Mesothelial cell of epicardium (in vitro differentiated cells): ENCODE results near the gene HLA-E. TPM values are rescaled to one million over a fixed set of nuclear protein-coding genes. Genes with fewer than 3 reads are reported as not detected.
"Not testable (repeated sequence)": the region's sequence is repeated elsewhere in the genome, so short reads cannot be mapped to it uniquely, and the experiment has no call there.

ENCODE experiments used
- DNase-seq, 2 experiments: peaks; one replicate each; pipeline ENCODE4 v3.0.0; 2021; ENCODE audit warnings: low spot score in 2 of 2; ENCODE audit not compliant: unreplicated experiment in 2 of 2
- H3K27ac Mint-ChIP-seq: 2 replicates; pipeline ENCODE4 v1.8.0; 2021; ENCODE audit warnings: mixed read lengths
- H3K27me3 Mint-ChIP-seq: 2 replicates; pipeline ENCODE4 v1.8.0; 2021; ENCODE audit warnings: low read depth, mixed read lengths
- H3K36me3 Mint-ChIP-seq: 2 replicates; pipeline ENCODE4 v1.8.0; 2021; ENCODE audit warnings: mixed read lengths
- H3K4me1 Mint-ChIP-seq: 2 replicates; pipeline ENCODE4 v1.8.0; 2021; ENCODE audit warnings: mixed read lengths
- H3K4me3 Mint-ChIP-seq: 2 replicates; pipeline ENCODE4 v1.8.0; 2021; ENCODE audit warnings: mild to moderate bottlenecking, moderate library complexity, mixed read lengths
- H3K9me3 Mint-ChIP-seq: 2 replicates; pipeline ENCODE4 v1.8.0; 2021; ENCODE audit warnings: mixed read lengths
- CTCF ChIP-seq: fragments of 200-600 bp; sonication (generic); IDR thresholded peaks from one replicate; pipeline ENCODE4 v1.5.0; 2021; ENCODE audit warnings: antibody characterized with exemption; ENCODE audit not compliant: unreplicated experiment
- total RNA-seq: library from RNA; stranded (reverse); gene quantifications from 3 replicates; pipeline ENCODE4 v1.2.1, GENCODE V29; 2021

The HLA-E gene
- total RNA-seq, 1 donor from 2014 or later: 59.5 TPM

- no peak overlapping the region for H3K27ac Mint-ChIP-seq
- no peak for TF ChIP-seq CTCF
- peaks cover 8% of the 10 kb centered on the region for H3K36me3 Mint-ChIP-seq
- H3K27me3 Mint-ChIP-seq: peaks cover 13% of the 10 kb centered on the region
- no peaks in the 10 kb centered on the region for H3K9me3 Mint-ChIP-seq
- H3K4me3 Mint-ChIP-seq: no peak overlapping the region
- peaks cover 7% of the 10 kb centered on the region for H3K4me1 Mint-ChIP-seq
- no peak for DNase-seq
Observed at GRCh38 chr6:30491991-30492952, 3.0 kb downstream of the HLA-E start.

DNA sequence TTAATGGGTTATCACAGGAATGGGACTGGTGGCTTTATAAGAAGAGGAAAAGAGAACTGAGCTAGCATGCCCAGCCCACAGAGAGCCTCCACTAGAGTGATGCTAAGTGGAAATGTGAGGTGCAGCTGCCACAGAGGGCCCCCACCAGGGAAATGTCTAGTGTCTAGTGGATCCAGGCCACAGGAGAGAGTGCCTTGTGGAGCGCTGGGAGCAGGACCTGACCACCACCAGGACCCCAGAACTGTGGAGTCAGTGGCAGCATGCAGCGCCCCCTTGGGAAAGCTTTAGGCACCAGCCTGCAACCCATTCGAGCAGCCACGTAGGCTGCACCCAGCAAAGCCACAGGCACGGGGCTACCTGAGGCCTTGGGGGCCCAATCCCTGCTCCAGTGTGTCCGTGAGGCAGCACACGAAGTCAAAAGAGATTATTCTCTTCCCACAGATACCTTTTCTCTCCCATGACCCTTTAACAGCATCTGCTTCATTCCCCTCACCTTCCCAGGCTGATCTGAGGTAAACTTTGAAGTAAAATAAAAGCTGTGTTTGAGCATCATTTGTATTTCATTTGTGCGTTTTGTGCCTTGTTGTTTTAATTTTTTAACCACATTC is 4.4 kb downstream of the HLA-E start:
- H3K27me3 Mint-ChIP-seq: peaks cover 11% of the 10 kb centered on the region
- no peak for TF ChIP-seq CTCF
- H3K9me3 Mint-ChIP-seq: no peaks in the 10 kb centered on the region
- no peak overlapping the region for H3K4me3 Mint-ChIP-seq
- DNase-seq: no peak
- peaks cover 7% of the 10 kb centered on the region for H3K4me1 Mint-ChIP-seq
- peaks cover 8% of the 10 kb centered on the region for H3K36me3 Mint-ChIP-seq
- no peak overlapping the region for H3K27ac Mint-ChIP-seq

GRCh38 chr6:30494291-30494861 is 5.1 kb downstream of the HLA-E start:
- no peaks in the 10 kb centered on the region for H3K9me3 Mint-ChIP-seq
- H3K4me1 Mint-ChIP-seq: peaks cover 5% of the 10 kb centered on the region
- no peak overlapping the region for H3K27ac Mint-ChIP-seq
- H3K36me3 Mint-ChIP-seq: peaks cover 8% of the 10 kb centered on the region
- H3K4me3 Mint-ChIP-seq: no peak overlapping the region
- DNase-seq: no peak
- TF ChIP-seq CTCF: no peak
- peaks cover 9% of the 10 kb centered on the region for H3K27me3 Mint-ChIP-seq

DNA sequence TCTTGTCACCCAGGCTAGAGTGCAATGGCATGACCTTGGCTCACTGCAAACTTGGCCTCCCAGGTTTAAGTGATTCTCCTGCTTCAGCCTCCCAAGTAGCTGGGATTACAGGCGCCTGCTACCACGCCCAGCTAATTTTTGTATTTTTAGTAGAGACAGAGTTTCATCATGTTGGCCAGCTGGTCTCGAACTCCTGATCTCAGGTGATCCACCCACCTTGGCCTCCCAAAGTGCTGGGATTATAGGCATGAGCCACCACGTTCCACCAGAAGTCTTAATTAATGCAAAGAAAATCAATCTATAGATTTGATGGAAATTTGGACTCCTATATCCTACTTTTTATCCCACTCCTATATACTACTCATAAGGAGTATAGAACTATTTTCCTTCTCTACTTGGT is 5.8 kb downstream of the HLA-E start:
- H3K9me3 Mint-ChIP-seq, H3K36me3 Mint-ChIP-seq, DNase-seq, H3K4me3 Mint-ChIP-seq, H3K27ac Mint-ChIP-seq, H3K27me3 Mint-ChIP-seq, H3K4me1 Mint-ChIP-seq: not testable (repeated sequence)

DNA sequence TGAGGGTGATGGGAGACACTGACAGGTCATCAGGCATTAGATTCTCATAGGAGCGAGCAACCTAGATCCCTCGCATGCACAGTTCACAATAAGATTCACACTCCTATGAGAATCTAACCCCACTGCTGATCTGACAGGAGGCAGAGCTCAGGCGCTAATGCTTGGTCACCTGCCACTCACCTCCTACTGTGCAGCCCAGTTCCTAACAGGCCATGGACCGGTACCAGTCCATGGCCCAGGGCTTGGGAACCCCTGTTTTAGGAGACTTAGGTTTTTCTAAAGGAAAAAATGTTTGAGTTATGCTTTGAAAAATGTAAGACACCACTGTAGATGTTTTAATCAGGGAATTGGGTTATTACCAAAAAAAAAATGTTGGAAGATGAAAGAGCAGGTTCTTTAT is 6.7 kb downstream of the HLA-E start:
- H3K36me3 Mint-ChIP-seq: peaks cover 6% of the 10 kb centered on the region

DNA sequence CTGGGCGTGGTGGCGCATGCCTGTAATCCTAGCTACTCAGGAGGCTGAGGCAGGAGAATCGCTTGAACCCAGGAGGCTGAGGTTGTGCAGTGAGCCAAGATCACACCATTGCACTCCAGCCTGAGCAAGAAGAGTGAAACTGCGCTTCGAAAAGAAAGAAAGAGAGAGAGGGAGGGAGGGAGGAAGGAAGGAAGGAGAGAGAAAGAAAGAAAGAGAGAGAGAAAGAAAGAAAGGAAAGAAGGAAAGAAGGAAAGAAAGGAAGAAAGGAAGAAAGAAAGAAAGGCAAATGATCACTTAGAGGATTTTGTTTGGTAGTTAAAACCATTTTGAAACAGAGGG is 7.9 kb downstream of the HLA-E start:
- DNase-seq, H3K4me3 Mint-ChIP-seq, H3K36me3 Mint-ChIP-seq, H3K9me3 Mint-ChIP-seq, H3K27ac Mint-ChIP-seq, H3K4me1 Mint-ChIP-seq: not testable (repeated sequence)
- peaks cover 13% of the 10 kb centered on the region for H3K27me3 Mint-ChIP-seq

More for the DNA sequence above, 6.7 kb downstream of the HLA-E start:
- Mint-ChIP-seq H3K4me3 (no peak overlapping the region), H3K9me3 (no peaks in the 10 kb centered on the region), H3K4me1 (no peaks in the 10 kb centered on the region), H3K27me3 (peaks cover 13% of the 10 kb centered on the region), H3K27ac (no peak overlapping the region)
- DNase-seq: no peak
- no peak for TF ChIP-seq CTCF
